BLaER1 treated with 17β-estradiol and CSF1 and Interleukin-3, amounts not matched to agents 10 nM and 100 nM (cell line): ENCODE measurements around the gene GYG1.
A peak's percentile ranks its signal among the peaks of the same experiment; 100 is the strongest.
"Not testable (repeated sequence)": the region's sequence is repeated elsewhere in the genome, so short reads cannot be mapped to it uniquely, and the experiment has no call there.

Experiments
- H3K27ac ChIP-seq, 11 experiments: shearing (Covaris generic); formaldehyde crosslinking; 2 replicates each; pipeline ENCODE4 v1.8.1; 2022
- H3K27me3 ChIP-seq, 11 experiments: shearing (Covaris generic); formaldehyde crosslinking; 2 replicates each; pipeline ENCODE4 v1.8.1; 2022
- H3K36me3 ChIP-seq, 11 experiments: shearing (Covaris generic); formaldehyde crosslinking; 2 replicates each; pipeline ENCODE4 v1.8.1; 2022
- H3K4me1 ChIP-seq, 10 experiments: shearing (Covaris generic); formaldehyde crosslinking; 2 replicates each; pipeline ENCODE4 v1.8.1; 2022
- H3K4me2 ChIP-seq, 11 experiments: shearing (Covaris generic); formaldehyde crosslinking; 2 replicates each; pipeline ENCODE4 v1.8.1; 2022
- H3K4me3 ChIP-seq, 10 experiments: shearing (Covaris generic); formaldehyde crosslinking; 2 replicates each; pipeline ENCODE4 v1.8.1; 2022
- H3K9ac ChIP-seq, 11 experiments: shearing (Covaris generic); formaldehyde crosslinking; 2 replicates each; pipeline ENCODE4 v1.8.1; 2022
- H3K9me3 ChIP-seq, 11 experiments: shearing (Covaris generic); formaldehyde crosslinking; replicated peaks in 1 of 11; 2 replicates each; pipeline ENCODE4 v1.8.1; 2022
- H4K20me1 ChIP-seq, 11 experiments: shearing (Covaris generic); formaldehyde crosslinking; 2 replicates each; pipeline ENCODE4 v1.8.1; 2022
- Cebpa-rat ChIP-seq, 11 experiments: shearing (Covaris generic); IDR thresholded peaks; 2 replicates each; pipeline ENCODE4 v1.8.1; 2022

Gene GYG1

DNA sequence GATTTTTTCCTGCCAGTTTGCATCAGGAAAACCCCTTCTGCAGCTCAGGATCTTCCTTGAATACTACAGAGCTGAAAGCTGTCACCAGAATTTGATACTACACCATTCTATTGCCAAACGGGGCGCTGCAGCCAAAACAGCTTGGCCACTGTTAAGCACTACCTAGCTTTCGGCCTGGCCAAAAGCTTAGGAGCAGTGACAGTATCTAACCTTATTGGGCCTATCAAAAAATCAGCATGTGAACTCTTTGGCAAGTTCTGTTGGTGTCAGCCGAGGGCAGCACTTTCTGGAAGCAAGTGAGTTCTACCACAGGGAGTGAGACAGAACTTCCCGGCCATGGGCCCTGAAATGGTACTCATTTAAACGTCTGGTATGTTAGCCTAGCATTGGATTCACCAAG is 16.1 kb upstream of the GYG1 start:
- no peak for TF ChIP-seq Cebpa-rat (IDR thresholded peaks at IDR 0.05)
- H3K36me3 ChIP-seq: no peaks in the 10 kb centered on the region
- no peak overlapping the region for H3K27ac ChIP-seq
- H4K20me1 ChIP-seq: no peaks in the 10 kb centered on the region
- peaks cover 8 to 20% (median 10%) of the 10 kb centered on the region in 11 experiments; a peak in 17 of 22 replicates for H3K9me3 ChIP-seq
- no peak overlapping the region; a peak in 1 of 20 replicates for H3K4me3 ChIP-seq
- no peaks in the 10 kb centered on the region for H3K27me3 ChIP-seq
- H3K9ac ChIP-seq: no peak overlapping the region
- H3K4me1 ChIP-seq: no peaks in the 10 kb centered on the region
- no peak overlapping the region for H3K4me2 ChIP-seq

DNA sequence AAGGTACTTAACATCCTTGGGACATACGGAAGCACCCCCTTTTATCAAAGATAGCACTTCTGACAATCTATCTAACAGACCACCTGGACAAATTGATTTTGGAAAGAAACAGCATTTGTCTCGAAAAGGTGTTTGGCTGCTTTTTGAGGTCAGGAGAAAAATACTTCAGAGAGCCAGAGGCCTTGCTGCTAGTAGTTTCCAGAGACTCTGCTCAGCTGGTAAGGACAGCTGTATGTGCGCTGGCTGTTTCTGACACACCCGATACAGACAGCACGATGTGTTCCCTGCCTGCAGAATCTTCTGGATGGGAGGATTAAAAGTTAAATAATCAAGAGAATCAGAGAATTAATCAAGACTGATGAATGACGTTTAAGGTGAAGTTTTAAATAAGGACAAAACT is 15.6 kb upstream of the GYG1 start:
- Histone ChIP-seq H3K9me3 (peaks cover 8 to 20% (median 10%) of the 10 kb centered on the region in 11 experiments; a peak in 17 of 22 replicates), H3K9ac (no peak overlapping the region), H3K4me3 (no peak overlapping the region; a peak in 1 of 20 replicates), H3K36me3 (no peaks in the 10 kb centered on the region), H3K4me2 (no peak overlapping the region), H3K27me3 (no peaks in the 10 kb centered on the region), H3K27ac (no peak overlapping the region), H3K4me1 (no peaks in the 10 kb centered on the region), H4K20me1 (no peaks in the 10 kb centered on the region)
- TF ChIP-seq Cebpa-rat (IDR thresholded peaks at IDR 0.05): no peak

DNA sequence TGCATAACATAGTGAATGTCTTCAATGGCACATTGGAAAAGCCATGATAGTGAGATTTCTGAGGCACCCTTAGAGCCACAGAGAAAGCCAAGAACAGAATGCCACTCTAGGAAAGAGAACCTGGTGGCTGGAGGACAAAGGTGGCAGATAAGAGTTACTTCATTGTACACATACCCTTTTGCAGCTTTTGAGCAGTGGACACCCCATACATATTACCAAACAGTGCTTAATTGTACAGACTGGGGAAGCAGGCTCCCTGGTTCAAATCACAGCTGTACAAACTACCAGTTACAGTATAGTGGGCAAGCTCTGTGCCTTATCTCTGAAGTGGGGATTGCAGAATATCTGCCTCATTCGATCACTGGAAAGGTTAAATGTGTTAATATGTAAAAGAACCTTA is 10.1 kb upstream of the GYG1 start:
- Histone ChIP-seq H3K9ac (no peak overlapping the region), H3K9me3 (peaks cover 0 to 9% (median 0%) of the 10 kb centered on the region in 11 experiments; a peak in 2 of 22 replicates), H3K4me1 (no peaks in the 10 kb centered on the region), H3K4me3 (no peak overlapping the region), H3K27me3 (no peaks in the 10 kb centered on the region), H3K27ac (no peak overlapping the region), H3K36me3 (no peaks in the 10 kb centered on the region), H4K20me1 (no peaks in the 10 kb centered on the region), H3K4me2 (no peak overlapping the region)
- no peak for TF ChIP-seq Cebpa-rat (IDR thresholded peaks at IDR 0.05)

DNA sequence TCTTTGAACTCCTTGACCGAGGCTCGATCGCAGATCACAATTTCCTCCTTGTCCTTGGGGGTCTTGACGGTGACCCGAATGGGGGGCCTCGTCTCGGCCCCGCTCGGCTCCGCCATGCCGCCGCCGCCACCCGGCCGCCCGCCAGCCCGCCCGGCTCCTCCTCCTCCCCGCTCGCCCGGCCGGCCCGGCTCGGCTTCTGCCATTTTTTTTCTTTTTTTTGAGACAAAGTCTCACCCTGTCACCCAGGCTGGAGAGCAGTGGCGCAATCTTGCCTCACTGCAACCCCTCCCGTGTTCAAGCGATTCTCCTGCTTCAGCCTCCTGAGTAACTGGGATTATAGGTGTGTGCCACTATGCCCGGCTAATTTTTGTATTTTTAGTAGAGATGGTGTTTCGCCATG is 3.8 kb upstream of the GYG1 start:
- H3K9me3 ChIP-seq, H3K36me3 ChIP-seq, H4K20me1 ChIP-seq, H3K9ac ChIP-seq, H3K4me2 ChIP-seq, H3K27ac ChIP-seq, H3K4me3 ChIP-seq, H3K27me3 ChIP-seq: not testable (repeated sequence)
- peaks cover 16 to 27% (median 24%) of the 10 kb centered on the region in 10 experiments for H3K4me1 ChIP-seq

DNA sequence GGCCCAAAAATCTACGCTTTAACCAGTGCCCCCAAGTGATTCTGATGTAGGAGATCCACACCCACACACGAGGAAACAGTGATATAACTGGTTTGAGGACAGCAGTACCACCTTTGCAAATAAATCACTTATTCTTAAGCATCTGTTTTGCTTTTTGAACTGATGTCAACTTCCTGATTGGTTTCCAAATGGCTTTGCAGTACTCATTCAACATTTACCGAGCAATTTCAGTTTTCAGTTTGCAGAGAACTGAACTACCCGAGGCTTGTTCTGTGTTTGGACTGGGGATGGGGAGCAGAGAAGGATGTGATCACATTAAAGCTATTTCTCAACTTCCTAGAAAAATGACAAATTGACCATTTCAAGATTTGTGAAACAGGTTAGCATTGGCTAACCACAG is 1.1 kb upstream of the GYG1 start:
- H3K27ac ChIP-seq: peak overlapping the region in 7 of 11 experiments; percentile 87 to 97 (median 95); a peak in 9 of 22 replicates
- H3K4me1 ChIP-seq: peaks cover 20 to 42% (median 29%) of the 10 kb centered on the region in 10 experiments
- no peak for TF ChIP-seq Cebpa-rat (IDR thresholded peaks at IDR 0.05)
- H3K4me3 ChIP-seq: peak overlapping the region in 8 of 10 experiments; percentile 74 to 93 (median 86); a peak in 11 of 20 replicates
- H3K36me3 ChIP-seq: peaks cover 13 to 20% (median 14%) of the 10 kb centered on the region in 11 experiments
- no peaks in the 10 kb centered on the region for H3K27me3 ChIP-seq
- peaks cover 0 to 23% (median 4%) of the 10 kb centered on the region in 11 experiments; a peak in 8 of 22 replicates for H4K20me1 ChIP-seq
- no peaks in the 10 kb centered on the region for H3K9me3 ChIP-seq
- peak overlapping the region in 8 of 11 experiments; percentile 87 to 94 (median 92); a peak in 9 of 22 replicates for H3K9ac ChIP-seq
- peak overlapping the region; percentile 71 to 93 (median 82) for H3K4me2 ChIP-seq

DNA sequence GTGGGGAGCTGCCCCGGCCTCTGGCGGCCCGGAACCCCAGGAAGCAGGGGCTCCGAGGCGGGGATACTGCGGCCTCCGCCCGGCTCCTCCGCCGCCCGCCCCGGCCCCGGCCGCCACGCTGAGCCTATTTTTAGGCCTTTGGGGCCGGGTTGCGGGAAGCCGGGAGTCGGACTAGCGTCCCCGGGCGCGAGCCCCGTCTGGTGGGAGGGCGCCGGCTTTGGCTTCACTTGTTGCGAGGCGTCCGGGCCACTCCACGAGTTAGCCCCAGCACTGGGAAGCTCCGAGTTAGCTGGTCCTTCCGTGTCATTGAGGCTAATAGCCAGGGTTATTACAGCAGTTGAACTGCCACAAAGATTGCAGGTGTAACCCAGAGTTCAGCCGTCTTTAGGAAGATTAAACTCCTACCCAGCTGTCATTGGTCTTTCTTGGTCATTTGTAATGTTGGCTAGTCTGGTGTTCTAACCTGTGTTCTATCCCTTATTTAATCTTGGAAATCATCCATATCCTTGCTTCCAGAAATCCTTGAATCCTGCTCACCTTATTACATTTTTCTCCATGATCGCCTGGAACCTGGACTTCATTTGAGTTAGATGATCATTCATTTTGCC is 791 bp downstream of the GYG1 start:
- H3K36me3 ChIP-seq: peaks cover 32 to 39% (median 33%) of the 10 kb centered on the region in 11 experiments
- no peak for TF ChIP-seq Cebpa-rat (IDR thresholded peaks at IDR 0.05)
- H3K4me1 ChIP-seq: peaks cover 20 to 42% (median 29%) of the 10 kb centered on the region in 10 experiments
- H3K27me3 ChIP-seq: no peaks in the 10 kb centered on the region
- peak overlapping the region; percentile 85 to 97 (median 90) for H3K27ac ChIP-seq
- H4K20me1 ChIP-seq: peaks cover 0 to 31% (median 4%) of the 10 kb centered on the region in 11 experiments; a peak in 8 of 22 replicates
- H3K4me3 ChIP-seq: peak overlapping the region; percentile 74 to 93 (median 84)
- peak overlapping the region; percentile 86 to 94 (median 91) for H3K9ac ChIP-seq
- H3K9me3 ChIP-seq: no peaks in the 10 kb centered on the region
- peak overlapping the region; percentile 71 to 93 (median 82) for H3K4me2 ChIP-seq

DNA sequence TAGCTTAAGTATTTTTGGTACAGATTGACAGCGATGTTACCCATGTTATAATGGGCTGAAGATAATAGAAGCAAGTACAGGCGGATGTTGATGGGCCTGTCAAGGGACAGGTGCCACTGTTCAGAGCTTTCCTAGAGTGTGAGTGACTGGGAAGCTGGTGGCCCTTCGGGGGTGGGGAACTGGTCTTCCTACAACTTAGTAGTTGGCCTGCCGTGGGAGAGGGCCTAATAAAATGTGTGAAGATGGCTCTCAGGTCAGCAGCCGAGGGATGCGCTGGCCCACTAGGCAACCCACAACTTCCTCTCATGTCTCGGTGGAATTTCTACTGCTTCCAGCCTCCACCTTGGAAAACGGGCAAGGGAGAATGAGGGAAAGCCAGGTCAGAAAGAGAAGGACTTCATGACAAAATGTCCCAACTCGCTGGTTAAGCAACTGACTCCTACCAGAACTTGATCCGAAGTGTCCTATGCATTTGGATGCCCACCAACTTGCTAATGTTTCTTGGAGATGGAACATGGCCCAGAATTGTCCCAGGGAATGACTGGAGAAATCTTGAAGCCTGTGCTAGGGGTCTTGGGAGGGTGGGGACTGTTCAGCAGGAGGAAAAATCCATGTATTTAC is 1.4 kb downstream of the GYG1 start:
- H3K36me3 ChIP-seq: peaks cover 38 to 45% (median 40%) of the 10 kb centered on the region in 11 experiments
- H3K9ac ChIP-seq: peak overlapping the region in 10 of 11 experiments; percentile 86 to 94 (median 92); a peak in 15 of 22 replicates
- peak overlapping the region; percentile 74 to 93 (median 84) for H3K4me3 ChIP-seq
- no peaks in the 10 kb centered on the region for H3K9me3 ChIP-seq
- no peak for TF ChIP-seq Cebpa-rat (IDR thresholded peaks at IDR 0.05)
- H4K20me1 ChIP-seq: peaks cover 0 to 31% (median 4%) of the 10 kb centered on the region in 11 experiments; a peak in 8 of 22 replicates
- peak overlapping the region; percentile 71 to 93 (median 82) for H3K4me2 ChIP-seq
- H3K27ac ChIP-seq: peak overlapping the region in 3 of 11 experiments; percentile 94 to 97 (median 96); a peak in 5 of 22 replicates
- H3K27me3 ChIP-seq: no peaks in the 10 kb centered on the region
- H3K4me1 ChIP-seq: peaks cover 20 to 45% (median 29%) of the 10 kb centered on the region in 10 experiments

DNA sequence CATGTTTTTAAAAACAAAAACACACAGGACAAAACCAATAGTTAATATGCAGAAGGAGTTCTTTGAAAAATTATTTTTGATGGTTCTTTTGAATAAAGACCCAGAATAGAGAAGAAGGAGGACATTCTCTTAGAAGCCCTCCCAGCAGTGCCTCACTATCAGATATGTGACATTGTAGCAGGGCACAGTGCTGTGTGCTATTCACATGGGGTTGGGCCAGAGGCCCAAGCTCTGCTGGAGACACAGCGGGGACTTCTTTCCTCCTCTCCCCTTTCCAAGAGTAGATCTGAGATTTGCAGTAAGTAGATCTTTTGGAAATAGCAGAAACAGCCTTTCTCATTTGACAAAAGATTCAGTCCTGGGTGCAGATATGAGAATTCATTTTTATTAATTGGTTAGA is 6.3 kb downstream of the GYG1 start:
- H3K4me1 ChIP-seq: peaks cover 3 to 34% (median 12%) of the 10 kb centered on the region in 10 experiments
- no peak overlapping the region for H3K27ac ChIP-seq
- no peaks in the 10 kb centered on the region for H3K27me3 ChIP-seq
- TF ChIP-seq Cebpa-rat (IDR thresholded peaks at IDR 0.05): no peak
- H3K36me3 ChIP-seq: peaks cover 64 to 88% (median 77%) of the 10 kb centered on the region in 11 experiments
- no peak overlapping the region for H3K4me2 ChIP-seq
- no peak overlapping the region for H3K9ac ChIP-seq
- no peak overlapping the region for H3K4me3 ChIP-seq
- peaks cover 0 to 36% (median 4%) of the 10 kb centered on the region in 11 experiments; a peak in 8 of 22 replicates for H4K20me1 ChIP-seq
- no peaks in the 10 kb centered on the region for H3K9me3 ChIP-seq

DNA sequence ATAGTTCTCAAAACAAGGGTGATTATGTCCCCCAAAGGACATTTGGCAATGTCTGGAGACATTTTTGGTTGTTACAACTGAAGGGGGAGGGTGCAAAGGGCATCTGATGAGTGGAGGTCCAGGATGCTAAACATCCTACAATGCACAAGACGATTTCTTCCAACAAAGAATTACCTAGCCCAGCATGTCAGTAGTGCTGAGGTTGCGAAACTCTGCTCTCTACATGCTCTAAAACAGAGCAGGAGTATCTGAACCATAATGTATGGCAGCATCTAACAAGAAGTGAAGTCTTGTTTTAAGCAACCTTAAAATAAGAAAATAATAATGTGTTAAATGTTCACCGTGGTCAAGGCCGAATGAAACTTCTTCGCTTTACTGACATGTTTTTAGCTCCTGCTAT is 7.0 kb downstream of the GYG1 start:
- no peak overlapping the region for H3K27ac ChIP-seq
- no peak overlapping the region for H3K4me3 ChIP-seq
- H4K20me1 ChIP-seq: peaks cover 0 to 30% (median 4%) of the 10 kb centered on the region in 11 experiments; a peak in 7 of 22 replicates
- H3K9ac ChIP-seq: no peak overlapping the region
- H3K4me1 ChIP-seq: peaks cover 0 to 27% (median 9%) of the 10 kb centered on the region in 10 experiments; a peak in 11 of 20 replicates
- H3K9me3 ChIP-seq: no peaks in the 10 kb centered on the region
- no peaks in the 10 kb centered on the region for H3K27me3 ChIP-seq
- H3K4me2 ChIP-seq: 0 out of 22 replicates have a peak overlapping the region, but pooled peaks of 1 of the 11 experiments have one; percentile 27
- H3K36me3 ChIP-seq: peaks cover 64 to 88% (median 82%) of the 10 kb centered on the region in 11 experiments
- TF ChIP-seq Cebpa-rat (IDR thresholded peaks at IDR 0.05): peak in 1 of 11 experiments; percentile 60; a peak in 2 of 22 replicates
